DOHH2 (cell line): ENCODE measurements around the gene FOXP2.

Experiments used
- EZH2phosphoT487 ChIP-seq: fragments of 200-600 bp; sonication (generic); IDR thresholded peaks from 2 replicates; pipeline ENCODE4 v1.6.1; 2017; ENCODE audit warnings: borderline replicate concordance, mild to moderate bottlenecking, antibody characterized with exemption, low read length, moderate library complexity, mixed read lengths
- TF ChIP-seq, protein P1 (sequence below): fragments of 200-600 bp; sonication (generic); IDR thresholded peaks from one replicate; pipeline ENCODE4 v1.5.1; 2014; ENCODE audit warnings: antibody characterized with exemption, mild to moderate bottlenecking, low read depth, low read length; ENCODE audit not compliant: poor library complexity, severe bottlenecking

GRCh38 chr7:114402876-114403635, 11.6 kb upstream of the FOXP2 start:
- TF ChIP-seq, protein P1, sequence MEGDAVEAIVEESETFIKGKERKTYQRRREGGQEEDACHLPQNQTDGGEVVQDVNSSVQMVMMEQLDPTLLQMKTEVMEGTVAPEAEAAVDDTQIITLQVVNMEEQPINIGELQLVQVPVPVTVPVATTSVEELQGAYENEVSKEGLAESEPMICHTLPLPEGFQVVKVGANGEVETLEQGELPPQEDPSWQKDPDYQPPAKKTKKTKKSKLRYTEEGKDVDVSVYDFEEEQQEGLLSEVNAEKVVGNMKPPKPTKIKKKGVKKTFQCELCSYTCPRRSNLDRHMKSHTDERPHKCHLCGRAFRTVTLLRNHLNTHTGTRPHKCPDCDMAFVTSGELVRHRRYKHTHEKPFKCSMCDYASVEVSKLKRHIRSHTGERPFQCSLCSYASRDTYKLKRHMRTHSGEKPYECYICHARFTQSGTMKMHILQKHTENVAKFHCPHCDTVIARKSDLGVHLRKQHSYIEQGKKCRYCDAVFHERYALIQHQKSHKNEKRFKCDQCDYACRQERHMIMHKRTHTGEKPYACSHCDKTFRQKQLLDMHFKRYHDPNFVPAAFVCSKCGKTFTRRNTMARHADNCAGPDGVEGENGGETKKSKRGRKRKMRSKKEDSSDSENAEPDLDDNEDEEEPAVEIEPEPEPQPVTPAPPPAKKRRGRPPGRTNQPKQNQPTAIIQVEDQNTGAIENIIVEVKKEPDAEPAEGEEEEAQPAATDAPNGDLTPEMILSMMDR, result no peak
- TF ChIP-seq EZH2phosphoT487, result no peak
